Mesangial cell (primary cell): ENCODE data around the gene PAK6. TPM values are rescaled to one million over a fixed set of nuclear protein-coding genes. Genes with fewer than 3 reads are reported as not detected.

Experiments
- total RNA-seq: library from RNA; depleted of rRNA; stranded (reverse); fragments of >200 nt; gene quantifications from 2 replicates; pipeline ENCODE4 v1.2.3, GENCODE V29; 2015

PAK6 gene
- total RNA-seq: 1.1 and 9.0 TPM in 2 replicates

GRCh38 chr15:40238532-40239403 is at the start of gene PAK6:
PAK6 (plus strand) TSS chr15:40239063; CDS start chr15:40264786, 25,723 bp downstream.

GRCh38 chr15:40282869-40283614 is 44.2 kb downstream of the PAK6 start, which contains the start of gene ANKRD63:
ANKRD63 (minus strand) TSS chr15:40283064; CDS start chr15:40282586, 478 bp downstream.

GRCh38 chr15:40307421-40308211 is 68.8 kb downstream of the PAK6 start, which contains the start of gene PLCB2:
PLCB2 (minus strand) TSS chr15:40307935; CDS start chr15:40307672, 263 bp downstream.

GRCh38 chr15:40323239-40323952 is 84.5 kb downstream of the PAK6 start, which contains the start of gene INAFM2:
INAFM2 (plus strand) TSS chr15:40323692; CDS start chr15:40324056, 364 bp downstream.

Other genes starting within 250 kb of the PAK6 start
- gene SRP14, start 199.9 kb upstream of the PAK6 start, total RNA-seq: 161 and 179 TPM in 2 replicates
- 4.1 and 51.8 TPM in 2 replicates for gene BMF, start 130.2 kb upstream of the PAK6 start, total RNA-seq
- gene BUB1B, start 78.0 kb upstream of the PAK6 start, total RNA-seq: 3.9 and 73.0 TPM in 2 replicates
- gene ANKRD63, start 44.0 kb downstream of the PAK6 start, total RNA-seq: not detected in 2 replicates
- 0.81 and 2.2 TPM in 2 replicates for gene PLCB2, start 68.9 kb downstream of the PAK6 start, total RNA-seq
- 5.5 and 13.1 TPM in 2 replicates for gene INAFM2, start 84.6 kb downstream of the PAK6 start, total RNA-seq
- 7.0 and 13.4 TPM in 2 replicates for gene CCDC9B, start 101.9 kb downstream of the PAK6 start, total RNA-seq
- gene PHGR1, start 112.0 kb downstream of the PAK6 start, total RNA-seq: not detected in 2 replicates
- 0.33 and 0.38 TPM in 2 replicates for gene DISP2, start 119.2 kb downstream of the PAK6 start, total RNA-seq
- 10.0 and 94.8 TPM in 2 replicates for gene KNSTRN, start 143.7 kb downstream of the PAK6 start, total RNA-seq
- 35.0 and 44.6 TPM in 2 replicates for gene IVD, start 166.7 kb downstream of the PAK6 start, total RNA-seq
- gene BAHD1, start 201.9 kb downstream of the PAK6 start, total RNA-seq: 9.6 and 13.9 TPM in 2 replicates
- gene CHST14, start 231.9 kb downstream of the PAK6 start, total RNA-seq: 23.6 and 34.0 TPM in 2 replicates